HG03103 (cell line): Measurements from ENCODE around the gene RAPGEF1.

ENCODE experiments used
- ATAC-seq: cut with Tn5 transposase; IDR thresholded peaks from one replicate; pipeline ENCODE4 v1.9.1; 2021; ENCODE audit warnings: low read depth; ENCODE audit not compliant: unreplicated experiment

RAPGEF1 gene

GRCh38 chr9:131546336-131547084, 193.4 kb downstream of the RAPGEF1 start:
- no peak for ATAC-seq

- no peak for ATAC-seq
Observed at GRCh38 chr9:131545786-131546335, 194.0 kb downstream of the RAPGEF1 start.

- ATAC-seq, result no peak
Observed at GRCh38 chr9:131545003-131545785, 194.7 kb downstream of the RAPGEF1 start, which contains the start of gene PRRT1B. Gene PRRT1B (plus strand): TSS chr9:131545523. CDS start chr9:131545616, 93 bp downstream.

- no peak for ATAC-seq
Observed at GRCh38 chr9:131543141-131543540, 196.7 kb downstream of the RAPGEF1 start.

GRCh38 chr9:131539223-131539923, 200.5 kb downstream of the RAPGEF1 start:
- ATAC-seq, result no peak

GRCh38 chr9:131537946-131538345, 201.9 kb downstream of the RAPGEF1 start:
- no peak for ATAC-seq

- ATAC-seq, result no peak
Observed at GRCh38 chr9:131534721-131535237, 205.1 kb downstream of the RAPGEF1 start.

GRCh38 chr9:131530920-131531832, 208.7 kb downstream of the RAPGEF1 start, which contains the start of gene UCK1:
Gene UCK1 (minus strand): TSS chr9:131531263. CDS start chr9:131531174, 89 bp downstream.
- ATAC-seq, result peak; percentile 70

- peak; percentile 18 for ATAC-seq
Observed at GRCh38 chr9:131530546-131530919, 209.3 kb downstream of the RAPGEF1 start.

GRCh38 chr9:131529597-131530545, 210.0 kb downstream of the RAPGEF1 start:
- no peak for ATAC-seq

GRCh38 chr9:131528886-131529505, 210.9 kb downstream of the RAPGEF1 start:
- ATAC-seq, result no peak

- no peak for ATAC-seq
Observed at GRCh38 chr9:131528186-131528585, 211.7 kb downstream of the RAPGEF1 start.
